H1 (cell line): ENCODE measurements around the gene TP63. TPM values are rescaled to one million over a fixed set of nuclear protein-coding genes. Genes with fewer than 3 reads are reported as not detected.

Experiments
- CBX8 ChIP-seq: fragments of 300-800, 300-1000 bp; sonication (generic); IDR thresholded peaks from 2 replicates; pipeline ENCODE4 v1.7.1; 2016; ENCODE audit warnings: low read depth, low read length, borderline replicate concordance
- CHD2 ChIP-seq: IDR thresholded peaks from 2 replicates; pipeline ENCODE4 v1.6.1; 2012; ENCODE audit warnings: low read length, improper control_type of control experiment
- JUN ChIP-seq: IDR thresholded peaks from 2 replicates; pipeline ENCODE4 v1.6.1; 2011; ENCODE audit warnings: low read depth, mild to moderate bottlenecking, improper control_type of control experiment, low read length
- PHF8 ChIP-seq: fragments of 200-600 bp; sonication (generic); conservative IDR thresholded peaks from 2 replicates; pipeline ENCODE4 v1.7.1; 2012; ENCODE audit warnings: low read depth, mild to moderate bottlenecking, inconsistent platforms, low read length, moderate library complexity
- POLR2A ChIP-seq, 2 experiments: IDR thresholded peaks; 1 replicate in 1 of 2; 2 replicates in 1 of 2; pipeline ENCODE4 v1.6.1; 2011; ENCODE audit warnings: low read depth in 2 of 2, low read length in 2 of 2, mild to moderate bottlenecking in 2 of 2; ENCODE audit errors: control extremely low read depth in 1 of 2
- SP1 ChIP-seq: IDR thresholded peaks from 2 replicates; pipeline ENCODE4 v1.6.1; 2011; ENCODE audit warnings: low read depth, low read length
- SRF ChIP-seq: IDR thresholded peaks from 2 replicates; pipeline ENCODE4 v1.6.1; 2011; ENCODE audit warnings: mild to moderate bottlenecking, low read depth, low read length, moderate library complexity
- polyA plus RNA-seq, 7 experiments: library from polyadenylated mRNA; depleted of rRNA in 3 of 7; stranded (reverse) in 5 of 7; unstranded in 2 of 7; fragments of >200 nt in 5 of 7; fragments of 200-250 nt in 2 of 7; gene quantifications; 1 replicate in 5 of 7; 2 replicates in 1 of 7; 4 replicates in 1 of 7; pipeline versions ENCODE4 v1.2.1 to v1.2.3, GENCODE V29; 2011 to 2013; ENCODE audit warnings: missing spikeins in 2 of 7, mixed read lengths in 2 of 7
- total RNA-seq: library from RNA; stranded (reverse); fragmentation: NEBNext Ultra II Directional; extraction: Animal tissue kit (Norgen Biotek cat#: 25700); gene quantifications from 2 replicates; pipeline ENCODE4 v1.2.1, GENCODE V29; 2021

TP63 gene
- total and polyA plus RNA-seq, 2 of the 8 experiments (the other 6 are each of a cell fraction or from before 2014, with no cell fraction given) = not detected

DNA sequence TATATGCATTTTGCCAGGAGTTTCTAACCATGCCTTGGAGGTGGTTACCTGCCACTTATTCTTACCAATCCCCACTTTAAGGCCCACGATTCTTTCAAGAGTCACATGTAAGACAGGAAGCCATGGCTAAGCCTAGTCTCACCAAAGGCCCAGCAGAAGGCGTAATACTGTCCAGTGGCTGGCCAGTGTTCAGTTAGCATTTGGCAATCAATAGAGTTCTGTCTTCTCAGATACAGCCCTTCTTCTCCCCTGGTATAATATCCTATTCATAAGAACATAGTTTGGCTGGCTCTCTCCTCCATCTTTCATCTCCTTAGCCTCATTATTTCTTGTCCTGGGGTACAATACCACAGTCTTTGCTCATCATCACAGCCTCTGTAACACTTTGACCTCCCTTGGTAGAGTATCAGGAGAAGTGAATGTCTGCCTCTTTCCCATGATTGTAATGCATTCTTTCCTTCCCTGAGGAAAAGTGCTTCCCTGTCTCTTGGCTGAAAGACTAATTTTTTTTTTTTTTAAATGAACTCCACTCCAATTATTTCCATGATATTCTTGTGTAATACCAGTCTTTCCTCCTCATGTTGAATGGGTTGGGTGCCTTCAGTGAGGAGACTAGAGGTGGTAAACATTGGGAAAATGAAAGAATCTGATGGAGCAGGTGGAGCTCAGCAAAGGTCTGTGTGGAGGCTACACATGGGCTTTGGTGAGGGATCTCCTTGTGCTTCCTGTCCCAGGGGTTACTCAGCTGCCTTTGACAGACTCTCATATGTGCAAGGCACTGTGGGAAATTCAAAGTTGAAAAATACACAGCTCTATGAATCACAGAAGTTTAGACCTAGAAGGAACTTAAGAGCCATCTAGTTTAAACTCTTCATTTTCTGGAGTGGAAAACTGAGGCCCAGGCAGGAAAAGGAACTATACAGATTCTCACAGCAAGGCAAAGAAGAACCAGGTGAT is 271.3 kb downstream of the TP63 start (continued):
- no peak for TF ChIP-seq JUN
- no peak for TF ChIP-seq CBX8
- no peak for TF ChIP-seq SP1
- TF ChIP-seq PHF8 = no peak
- no peak for TF ChIP-seq SRF
- no peak for TF ChIP-seq POLR2A (IDR thresholded peaks at IDR 0.05; ENCODE audit: control extremely low read depth in 1 of 2, low read depth in 2 of 2, low read length in 2 of 2)
- TF ChIP-seq CHD2 = no peak
